RCC 7860 (cell line): ENCODE measurements around the gene HTRA3.

Source experiments
- DNase-seq: peaks from one replicate; pipeline ENCODE4 v3.0.0-alpha.2; 2015; ENCODE audit warnings: low spot score
- FAIRE-seq: peaks from 2 replicates; lab custom pipeline; 2012; peaks lifted over from hg19 to GRCh38; lab: Jason Lieb, UNC

HTRA3 gene

DNA sequence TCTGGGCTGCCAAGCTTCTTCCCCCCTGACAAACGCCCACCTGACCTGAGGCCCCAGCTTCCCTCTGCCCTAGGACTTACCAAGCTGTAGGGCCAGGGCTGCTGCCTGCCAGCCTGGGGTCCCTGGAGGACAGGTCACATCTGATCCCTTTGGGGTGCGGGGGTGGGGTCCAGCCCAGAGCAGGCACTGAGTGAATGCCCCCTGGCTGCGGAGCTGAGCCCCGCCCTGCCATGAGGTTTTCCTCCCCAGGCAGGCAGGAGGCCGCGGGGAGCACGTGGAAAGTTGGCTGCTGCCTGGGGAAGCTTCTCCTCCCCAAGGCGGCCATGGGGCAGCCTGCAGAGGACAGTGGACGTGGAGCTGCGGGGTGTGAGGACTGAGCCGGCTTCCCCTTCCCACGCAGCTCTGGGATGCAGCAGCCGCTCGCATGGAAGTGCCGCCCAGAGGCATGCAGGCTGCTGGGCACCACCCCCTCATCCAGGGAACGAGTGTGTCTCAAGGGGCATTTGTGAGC, 37.0 kb downstream of the HTRA3 start:
- FAIRE-seq = no peak
- no peak for DNase-seq

DNA sequence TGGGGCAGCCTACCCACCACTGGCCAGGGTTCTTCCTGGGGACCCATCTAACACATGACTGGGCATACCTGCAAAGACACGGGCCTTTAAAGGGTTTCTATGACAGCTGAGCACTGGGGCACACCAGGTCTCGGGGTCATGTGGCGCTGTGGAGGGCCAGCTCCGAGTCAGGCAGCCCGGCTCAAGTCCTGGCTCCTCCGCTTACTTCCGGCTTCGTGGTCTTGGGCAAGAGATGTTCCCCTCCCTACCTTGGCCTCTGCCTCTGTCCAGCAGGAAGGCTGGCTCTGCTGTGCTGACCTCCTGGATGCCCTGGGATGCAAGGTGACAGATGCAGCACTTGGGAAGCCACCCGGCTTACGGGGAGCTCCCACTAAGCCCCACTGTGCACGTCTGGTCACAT, 37.6 kb downstream of the HTRA3 start:
- FAIRE-seq = no peak

DNA sequence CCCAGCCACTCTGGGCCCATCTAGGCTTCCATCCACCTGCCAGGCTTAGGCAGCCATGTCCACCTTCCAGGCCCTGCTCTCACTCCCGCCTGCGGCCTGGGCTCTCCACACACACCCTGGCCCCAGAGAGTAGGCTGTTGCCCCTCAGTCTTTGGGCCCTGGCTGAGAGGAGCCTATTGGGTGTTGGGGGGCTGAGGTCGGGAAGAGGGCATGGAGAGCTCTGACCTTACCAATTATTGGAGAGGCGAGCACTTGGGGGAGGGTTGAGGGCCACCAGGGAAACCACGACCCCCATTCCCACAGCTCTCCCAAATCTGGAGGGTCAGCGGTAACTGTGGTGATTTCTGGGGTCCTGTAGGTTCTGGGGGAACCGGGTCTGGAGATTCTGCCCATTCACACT, 38.2 kb downstream of the HTRA3 start:
- no peak for FAIRE-seq
- DNase-seq = no peak

More for the DNA sequence above, 37.6 kb downstream of the HTRA3 start:
- DNase-seq = no peak

DNA sequence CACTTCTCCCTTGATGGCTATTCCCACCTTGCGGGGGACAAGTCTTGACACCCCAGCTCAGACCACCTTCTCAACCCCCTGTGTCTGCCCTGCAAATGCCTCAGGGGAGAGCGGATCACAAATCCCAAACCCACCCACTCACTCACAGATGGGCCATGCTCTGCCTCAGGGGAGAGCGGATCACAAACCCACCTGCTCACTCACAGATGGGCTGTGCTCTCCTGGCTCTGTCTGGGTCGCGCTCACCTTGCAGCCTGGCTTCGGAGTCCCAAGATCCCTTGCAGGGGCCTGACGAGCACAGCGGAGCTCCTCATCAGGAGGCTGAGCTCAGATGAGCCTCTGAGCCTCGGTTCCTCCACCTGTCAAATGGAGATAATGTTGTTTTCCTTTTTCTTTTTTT, 38.6 kb downstream of the HTRA3 start:
- no peak for DNase-seq
- FAIRE-seq = no peak

DNA sequence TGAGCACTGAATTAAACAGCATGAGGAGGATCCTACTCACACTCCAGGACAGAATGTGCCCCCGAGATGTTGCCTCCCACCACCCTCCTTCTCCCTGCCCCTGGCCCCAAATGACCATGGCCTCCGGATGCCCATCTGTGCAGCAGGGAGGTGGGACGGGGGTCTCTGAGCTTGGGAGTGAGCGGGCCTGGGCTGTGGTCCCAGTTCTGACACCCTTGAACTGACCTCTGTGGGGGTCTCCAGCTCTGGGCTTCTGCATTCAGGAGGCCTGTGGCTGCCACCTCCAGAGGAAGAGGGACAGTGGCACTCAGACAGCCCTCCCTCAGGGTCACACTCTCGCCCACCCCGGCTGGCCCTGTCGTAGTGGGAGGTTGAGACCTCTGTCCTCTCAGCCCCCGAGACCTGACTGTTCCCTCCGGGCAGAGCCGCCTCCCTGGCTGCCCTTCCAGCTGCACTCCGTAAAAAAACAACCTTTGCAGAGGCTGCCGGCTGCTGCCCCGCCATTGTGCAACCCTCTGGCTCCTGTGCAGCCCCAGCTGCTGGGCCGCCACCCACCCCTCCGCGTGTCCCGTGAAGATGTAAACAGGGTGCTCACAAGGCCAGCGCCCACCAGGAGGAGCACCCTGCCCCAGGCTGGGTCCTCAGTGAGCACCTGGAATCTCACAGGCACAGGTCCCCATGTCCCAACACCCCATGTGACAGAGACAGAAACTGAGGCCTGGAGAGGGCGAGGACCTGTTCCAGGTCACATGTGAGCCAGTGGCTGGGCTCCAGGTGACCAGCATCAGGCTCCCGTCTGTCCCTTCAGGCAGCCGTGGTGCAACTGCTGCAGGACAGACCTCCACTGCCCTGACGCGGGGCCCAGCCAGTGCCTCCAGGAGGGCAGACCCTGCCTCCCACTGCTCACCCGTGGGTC, 39.6 kb downstream of the HTRA3 start:
- DNase-seq = no peak
- FAIRE-seq = no peak

DNA sequence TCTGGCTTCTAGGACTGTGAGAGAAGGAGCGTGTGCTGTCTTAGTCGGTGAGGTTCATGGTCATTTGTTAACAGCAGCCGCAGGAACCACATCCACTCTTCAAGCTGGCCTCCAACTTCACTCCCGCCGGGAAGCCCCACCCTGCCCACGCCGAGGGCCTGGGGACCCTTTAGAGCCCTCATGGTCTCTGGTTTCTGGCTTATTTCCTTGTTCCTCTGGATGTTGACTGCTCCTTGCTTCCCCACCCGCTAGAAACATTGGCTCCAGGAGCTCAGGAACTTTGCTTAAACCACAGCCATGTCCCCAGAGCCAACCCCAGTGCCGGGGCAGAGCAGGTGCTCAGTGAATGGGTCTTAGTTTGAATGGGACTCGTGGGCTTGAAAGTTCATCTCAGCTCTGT, 40.8 kb downstream of the HTRA3 start:
- DNase-seq = no peak
- no peak for FAIRE-seq

DNA sequence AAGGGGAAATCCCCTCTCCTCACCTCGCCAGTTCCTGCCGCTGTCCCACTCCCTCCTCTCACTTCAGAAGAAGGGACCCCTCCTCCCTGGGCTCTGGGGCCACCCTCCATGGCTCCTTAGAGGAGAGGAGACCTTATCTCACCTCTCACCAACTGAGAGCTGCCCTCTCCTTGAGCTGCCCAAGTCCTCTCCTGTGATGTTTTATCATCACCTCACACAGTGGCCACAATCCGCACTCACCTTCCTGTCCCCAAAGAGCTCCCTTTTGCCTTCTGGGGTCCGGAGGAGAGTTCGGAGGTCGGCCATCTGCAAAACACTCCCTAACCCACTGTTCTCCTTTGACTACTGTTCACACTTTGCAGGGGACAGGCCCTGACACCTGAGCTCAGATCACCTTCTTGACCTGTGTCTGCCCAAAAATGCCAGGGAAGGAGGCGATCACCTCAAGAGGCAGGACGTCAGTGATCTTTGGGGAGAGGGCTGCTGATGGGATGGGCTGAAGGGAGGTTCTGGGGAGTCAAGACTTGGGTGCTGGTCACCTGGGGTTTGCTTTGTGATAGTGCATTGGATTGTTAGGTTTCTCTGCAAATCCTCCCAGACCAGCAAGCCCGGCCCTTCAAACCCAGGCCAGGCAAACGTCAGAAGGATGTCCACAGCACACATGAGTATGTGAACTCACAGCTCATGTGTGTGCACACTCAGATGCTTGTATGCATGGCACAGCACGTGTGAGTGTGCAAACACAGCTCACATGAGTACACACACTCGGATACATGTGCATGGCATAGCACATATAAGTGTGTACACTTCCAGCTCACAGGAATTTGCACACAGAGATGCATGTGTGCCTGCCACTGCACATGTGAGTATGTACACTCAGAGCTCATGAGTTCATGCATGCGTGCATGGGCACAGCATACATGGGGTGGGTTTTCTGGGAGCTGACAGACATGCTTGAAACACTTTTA, 41.8 kb downstream of the HTRA3 start:
- FAIRE-seq (no peak), DNase-seq (no peak)

DNA sequence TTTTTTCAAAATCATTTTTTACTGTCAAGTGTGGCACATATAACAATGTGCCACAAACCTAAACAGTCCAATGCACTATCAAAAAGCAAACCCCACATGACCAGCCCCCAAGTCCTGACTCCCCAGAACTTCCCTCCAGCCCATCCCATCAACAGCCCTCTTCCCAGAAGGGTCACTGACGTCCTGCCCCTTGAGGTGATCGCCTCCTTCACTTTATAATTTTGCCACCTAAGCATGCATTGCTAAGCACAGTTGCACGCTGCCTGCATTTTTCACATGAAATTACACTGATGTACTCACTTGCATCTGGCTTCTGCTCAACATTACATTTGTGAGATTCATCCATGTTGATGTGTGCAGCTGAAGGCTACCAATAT, 42.5 kb downstream of the HTRA3 start:
- FAIRE-seq (no peak), DNase-seq (no peak)

DNA sequence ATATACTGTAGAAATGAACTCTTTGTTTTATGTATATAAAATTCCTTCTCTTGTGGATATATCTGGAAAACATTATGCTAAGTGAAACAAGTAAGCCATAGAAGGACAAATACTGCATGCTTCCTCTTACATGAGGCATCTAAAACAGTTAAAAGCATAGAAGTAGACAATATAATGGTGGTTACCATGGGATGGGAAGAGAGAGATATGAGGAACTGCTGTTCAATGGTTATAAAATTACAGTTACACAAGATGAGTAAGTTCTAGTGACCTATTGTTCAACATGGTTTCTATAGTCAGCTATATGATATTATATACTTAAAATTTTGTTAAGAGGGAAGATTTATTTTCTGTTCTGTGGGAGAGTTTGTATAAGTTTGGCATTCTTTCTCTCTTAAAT, 43.4 kb downstream of the HTRA3 start:
- DNase-seq (no peak), FAIRE-seq (no peak)

DNA sequence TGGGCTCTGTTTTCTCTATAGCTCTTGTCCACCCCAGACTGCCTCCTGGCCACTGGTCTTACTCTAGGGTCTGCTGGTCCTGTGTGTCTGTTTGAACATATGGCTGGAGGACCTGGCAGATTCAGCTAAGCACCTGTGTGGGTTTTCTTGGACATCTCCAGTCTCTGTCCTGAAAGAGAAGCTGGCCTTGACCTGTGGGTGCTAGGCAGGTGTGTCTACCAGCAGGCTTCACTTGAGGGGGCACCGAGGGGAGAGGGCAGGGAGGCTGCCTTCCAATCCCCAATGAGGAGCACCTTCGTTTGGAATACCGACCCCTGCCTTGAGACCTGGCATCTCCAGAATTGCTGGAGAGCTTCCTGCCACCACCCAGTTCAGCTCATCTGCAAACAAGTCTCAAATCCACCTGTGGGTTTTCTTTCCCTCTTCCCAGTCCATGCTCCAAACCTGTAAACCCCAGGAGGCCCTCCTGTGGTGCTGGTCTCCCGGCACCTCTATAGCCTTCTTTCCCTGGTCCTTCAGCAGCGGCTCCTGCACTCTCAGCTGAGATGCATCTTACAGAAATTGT, 45.2 kb downstream of the HTRA3 start:
- DNase-seq = no peak
- no peak for FAIRE-seq

DNA sequence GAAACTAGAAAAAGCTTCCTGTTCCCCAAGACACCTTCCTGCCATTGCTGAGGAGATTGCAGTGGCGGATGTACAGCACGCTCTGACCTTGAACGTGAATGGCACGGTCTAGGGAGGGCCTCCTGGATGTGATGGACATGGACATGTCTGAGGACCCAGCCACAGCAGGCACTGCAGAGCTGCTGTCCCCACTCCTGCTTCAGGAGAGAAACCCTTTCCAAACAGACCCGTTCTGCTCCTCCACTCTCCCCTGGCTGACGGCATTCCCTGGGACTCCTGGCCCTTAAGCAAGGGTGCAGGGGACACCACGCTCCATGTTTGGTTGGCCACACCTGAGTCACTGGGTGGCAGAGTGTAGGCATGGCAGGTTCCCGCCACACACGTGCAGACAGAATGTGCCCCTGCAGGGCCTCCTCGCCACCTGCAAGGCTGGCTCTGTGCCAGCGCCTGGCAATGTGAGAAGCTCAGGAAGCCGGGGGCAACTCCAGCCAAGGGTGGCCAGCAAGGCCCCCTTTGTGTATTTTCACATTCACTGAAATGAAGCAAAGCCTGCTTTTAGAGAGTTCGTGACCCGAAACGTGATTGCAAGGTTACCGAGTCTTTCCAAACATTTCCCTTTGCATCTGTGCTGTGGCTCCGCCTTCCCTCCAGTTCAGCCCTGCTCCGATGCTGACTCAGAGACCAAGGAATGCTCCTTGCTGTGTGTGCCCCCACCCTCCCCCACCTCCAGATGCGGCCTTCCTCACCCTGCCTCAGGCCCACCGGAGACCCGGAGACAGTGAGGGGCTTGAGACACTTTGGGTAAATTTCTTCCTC, 46.1 kb downstream of the HTRA3 start:
- peak; percentile 77 for DNase-seq

DNA sequence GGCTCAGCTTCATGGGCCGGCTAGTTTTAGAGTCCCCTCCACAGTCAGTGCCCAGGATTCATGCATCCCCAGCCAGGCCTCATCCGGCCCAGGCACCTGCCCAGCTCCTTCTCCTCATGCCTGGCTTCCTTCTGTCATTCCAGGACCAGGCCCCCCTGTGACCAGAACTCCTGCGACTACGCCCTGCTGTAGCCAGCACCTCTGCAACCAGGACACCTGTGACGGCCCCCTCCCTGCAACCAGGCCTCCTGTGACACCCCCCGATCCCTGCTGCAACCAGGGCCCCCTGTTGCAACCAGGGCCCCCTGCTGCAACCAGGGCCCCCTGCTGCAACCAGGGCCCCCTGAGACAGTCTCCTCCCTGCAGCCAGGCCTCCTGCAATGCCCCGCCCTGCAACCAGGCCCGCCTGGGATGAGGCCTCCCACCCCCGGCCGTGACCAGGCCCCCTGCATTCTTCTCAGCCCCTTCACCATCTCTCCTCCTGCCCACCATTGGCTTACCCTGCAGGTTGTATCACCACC, 46.8 kb downstream of the HTRA3 start:
- DNase-seq = no peak
- FAIRE-seq = no peak

More for the DNA sequence above, 46.1 kb downstream of the HTRA3 start:
- FAIRE-seq = peak; percentile 76

DNA sequence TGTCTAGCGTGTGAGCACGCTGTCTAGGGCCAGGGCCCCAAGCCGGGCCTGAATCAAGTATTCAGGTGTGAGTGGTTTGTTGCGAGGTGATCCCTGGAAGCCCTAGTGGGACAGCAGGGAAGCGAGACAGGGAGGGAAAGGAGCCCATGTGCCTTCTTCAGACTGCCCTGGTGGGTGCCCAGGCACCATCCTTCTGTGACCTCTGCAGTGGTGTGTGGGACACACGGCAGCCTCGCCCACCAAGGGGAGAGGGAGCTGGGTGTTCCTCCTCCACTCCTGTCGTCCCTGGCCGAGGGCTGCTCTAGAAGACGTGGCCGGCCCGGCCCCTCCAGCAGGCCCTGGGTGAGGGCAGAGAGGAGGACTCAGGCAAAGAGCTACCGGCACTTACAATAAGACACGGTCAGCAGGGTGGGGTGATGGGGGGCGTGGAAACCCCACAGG, 47.4 kb downstream of the HTRA3 start:
- DNase-seq (no peak), FAIRE-seq (no peak)

DNA sequence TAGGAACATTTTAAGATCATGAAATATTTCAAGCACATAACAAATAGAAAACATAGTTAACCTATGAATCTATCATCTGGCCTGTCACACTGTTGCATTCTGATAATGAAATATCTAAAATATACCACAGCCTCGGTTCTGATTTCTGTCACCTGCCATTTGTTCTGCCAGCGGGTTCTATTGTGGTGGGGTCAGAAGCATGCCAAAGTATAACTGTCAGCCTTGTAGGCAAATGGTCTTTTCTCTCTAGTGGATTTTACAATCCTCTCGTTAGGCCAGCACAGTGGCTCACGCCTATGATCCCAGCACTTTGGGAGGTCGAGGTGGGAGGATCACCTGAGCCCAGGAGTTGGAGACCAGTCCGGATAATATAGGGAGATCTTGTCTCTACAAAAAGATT, 47.9 kb downstream of the HTRA3 start:
- FAIRE-seq = no peak
- DNase-seq = no peak

DNA sequence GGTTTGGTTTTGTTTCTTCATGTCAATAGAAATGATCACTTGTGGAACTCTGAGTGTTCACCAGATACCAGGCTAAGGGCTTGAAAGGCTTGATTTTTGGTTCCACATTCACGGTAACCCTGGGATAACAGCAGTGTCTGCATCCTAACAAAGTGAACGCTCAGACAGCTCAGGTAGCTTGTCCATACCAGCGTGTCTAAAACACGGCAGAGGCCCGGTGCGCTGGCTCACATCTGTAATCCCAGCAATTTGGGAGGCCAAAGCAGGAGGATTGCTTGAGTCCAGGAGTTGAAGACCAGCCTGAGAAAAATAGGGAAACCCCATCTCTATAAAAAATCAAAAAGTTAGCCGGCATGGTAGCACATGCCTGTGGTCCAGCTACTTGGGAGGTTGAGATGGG, 49.0 kb downstream of the HTRA3 start:
- no peak for FAIRE-seq
- no peak for DNase-seq

DNA sequence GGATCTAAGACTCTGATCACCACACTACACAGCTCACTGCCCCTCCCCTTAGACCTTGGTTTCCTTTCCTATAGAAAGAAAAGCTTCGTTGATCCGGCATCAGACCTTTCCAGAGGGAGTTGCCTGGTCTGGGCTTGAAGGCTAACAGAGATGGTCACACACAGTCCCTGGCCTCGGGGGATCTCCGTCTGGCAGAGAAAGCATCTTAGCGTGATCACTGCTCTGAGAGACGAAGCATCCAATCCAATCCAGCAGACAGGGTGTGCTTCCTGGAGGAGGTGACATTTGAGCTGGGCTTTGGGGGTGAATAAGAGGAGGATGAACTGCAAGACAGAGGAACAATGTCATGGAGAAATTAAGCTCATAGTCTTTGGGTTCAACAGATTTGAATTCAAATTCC, 49.5 kb downstream of the HTRA3 start:
- DNase-seq = no peak
- FAIRE-seq = no peak

DNA sequence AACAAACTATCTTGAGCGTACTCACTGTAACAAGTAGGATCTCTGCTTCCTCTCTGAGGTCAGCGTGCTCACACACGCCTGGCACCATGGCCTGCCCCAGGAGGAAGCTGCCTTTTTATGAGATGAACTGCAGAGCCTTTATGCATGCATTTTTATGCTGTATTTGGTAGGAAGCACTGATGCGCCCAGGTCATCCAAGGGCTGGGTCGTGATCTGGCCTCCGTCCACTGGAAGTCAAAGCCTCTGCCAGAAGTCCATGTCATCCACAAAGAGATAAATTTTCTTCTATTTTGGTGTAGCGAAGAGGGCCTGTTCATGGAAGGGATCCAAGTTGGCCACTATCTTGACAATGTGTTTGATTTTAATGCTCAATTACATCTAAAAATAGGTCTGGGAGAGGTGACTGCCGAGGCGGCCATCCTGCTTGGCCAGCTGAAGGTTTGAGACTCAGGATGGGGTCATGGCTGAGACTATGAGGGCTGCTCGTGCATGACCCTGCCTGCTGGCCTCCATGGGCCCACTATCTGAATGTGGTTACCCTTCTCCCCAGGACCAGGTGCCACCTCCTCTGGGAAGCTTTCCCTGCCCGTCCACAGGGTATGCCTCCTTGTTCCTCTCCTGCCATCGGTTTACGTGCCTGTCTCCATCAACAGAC, 50.3 kb downstream of the HTRA3 start:
- FAIRE-seq (no peak), DNase-seq (no peak)

DNA sequence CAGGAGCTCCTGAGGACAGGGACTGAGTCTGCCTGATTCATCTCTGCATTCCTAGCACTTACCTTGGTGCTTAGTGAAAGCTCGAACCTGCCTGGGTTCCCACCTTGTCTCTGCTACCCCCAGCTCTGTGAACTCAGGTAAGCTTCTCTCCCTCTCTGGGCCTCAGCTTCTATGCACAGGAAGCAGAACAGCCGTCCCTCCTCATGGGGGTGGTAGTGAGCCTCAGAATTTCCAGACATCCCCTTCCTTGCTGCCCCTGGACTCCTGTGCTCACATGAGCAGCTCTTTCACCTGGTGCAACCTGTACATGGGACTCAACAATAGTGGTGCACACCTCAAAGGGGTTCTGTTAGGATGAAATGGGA, 50.8 kb downstream of the HTRA3 start:
- FAIRE-seq = no peak

DNA sequence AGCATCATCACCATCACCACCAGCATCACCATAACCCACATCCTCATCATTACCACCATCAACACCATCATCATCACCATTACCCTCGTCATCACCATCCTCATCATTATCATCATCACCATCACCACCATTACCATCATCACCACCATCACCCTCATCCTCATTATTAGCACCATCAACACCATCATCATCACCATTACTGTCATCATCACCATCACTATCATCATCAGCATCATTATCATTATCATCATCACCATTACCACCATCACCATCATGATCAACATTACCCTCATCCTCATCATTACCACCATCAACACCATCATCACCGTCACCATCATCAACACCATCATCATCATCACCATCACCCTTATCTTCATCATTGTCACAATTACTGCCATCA, 51.7 kb downstream of the HTRA3 start:
- FAIRE-seq = no peak
- DNase-seq = no peak

More for the DNA sequence above, 50.8 kb downstream of the HTRA3 start:
- no peak for DNase-seq

DNA sequence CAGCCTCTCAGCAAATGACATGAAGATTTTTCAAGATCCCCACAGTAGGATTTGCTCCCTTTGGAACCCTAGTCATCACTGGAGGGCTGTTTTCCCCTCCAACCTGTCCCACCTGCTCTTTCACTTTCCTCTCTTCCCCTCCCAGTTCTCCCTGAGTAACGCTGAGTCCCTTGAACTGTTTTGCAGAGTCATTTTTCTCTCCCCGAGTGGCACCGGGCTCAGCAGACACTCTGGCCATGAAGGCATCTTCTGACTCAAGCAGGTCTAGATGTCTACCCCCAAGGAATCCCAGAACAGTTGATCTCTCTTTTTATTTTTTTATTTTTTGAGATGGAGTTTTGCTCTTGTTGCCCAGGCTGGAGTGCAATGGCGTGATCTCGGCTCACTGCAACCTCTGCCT, 52.2 kb downstream of the HTRA3 start:
- FAIRE-seq (no peak), DNase-seq (no peak)
